NT2/D1 (cell line): ENCODE data around the gene RGS16.

Experiments
- SUZ12 ChIP-seq: IDR thresholded peaks from 2 replicates; pipeline ENCODE4 v1.6.1; 2011; ENCODE audit not compliant: insufficient read length, insufficient read depth; ENCODE audit errors: extremely low read depth
- YY1 ChIP-seq: IDR thresholded peaks from 2 replicates; pipeline ENCODE4 v1.6.1; 2011; ENCODE audit not compliant: insufficient read length, insufficient read depth
- ZNF274 ChIP-seq: IDR thresholded peaks from 2 replicates; pipeline ENCODE4 v1.6.1; 2011; ENCODE audit warnings: mild to moderate bottlenecking, low read depth, low read length

DNA sequence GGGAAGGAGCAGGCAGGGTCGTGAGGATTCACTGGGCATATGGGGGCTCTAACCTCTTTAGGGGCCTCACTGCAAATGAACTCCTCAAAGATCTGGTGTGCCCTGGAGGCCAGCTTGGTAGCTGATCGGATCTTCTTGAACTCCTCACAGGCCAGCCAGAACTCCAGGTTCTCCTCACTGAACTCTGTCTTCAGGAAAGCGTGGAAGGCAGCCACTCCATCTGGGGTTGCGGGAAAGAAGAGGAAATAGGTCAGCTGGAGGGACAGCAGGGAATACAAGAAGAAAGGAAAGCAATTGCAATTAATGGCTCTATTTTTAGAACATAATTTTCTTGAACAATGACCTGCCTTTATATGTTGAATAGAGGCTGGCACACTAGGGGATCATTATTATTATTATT, 2.3 kb downstream of the RGS16 start:
- TF ChIP-seq YY1 (no peak), ZNF274 (no peak), SUZ12 (no peak)
